ENCODE data around the gene CUL3. TPM values are rescaled to one million over a fixed set of nuclear protein-coding genes. Genes with fewer than 3 reads are reported as not detected.
A peak's percentile ranks its signal among the peaks of the same experiment; 100 is the strongest.

Gene CUL3
- total and polyA plus RNA-seq, 2 of the 8 experiments (the other 6 are each of a cell fraction or from before 2014, with no cell fraction given), result 28.5 to 113 TPM

- H2BK12ac ChIP-seq (ENCODE audit: low read depth, low read length), result no peak overlapping the region
- CTCF ChIA-PET (ENCODE audit: partially characterized antibody), result interaction anchor here (0.5 to 1.5 kb wide), 4 partner anchors 12 to 818 kb away, joined by 3 to 4 read pairs (median 3); no protein-coding TSS in a partner anchor
- 87% methylated on average over 1 of the region's 1 CpG; no CpG with 5 or more reads in 1 of the 2 experiments for WGBS, 2 experiments (ENCODE audit: extremely low coverage in 1 of 2, insufficient coverage in 1 of 2, insufficient read length in 1 of 2, insufficient replicate concordance in 2 of 2, low coverage in 1 of 2, low lambda C conversion rate in 2 of 2, missing lambda C conversion rate in 1 of 2)
Observed at GRCh38 chr2:224573724-224574123, 11.4 kb downstream of the CUL3 start.

More at GRCh38 chr2:224573724-224574123, 11.4 kb downstream of the CUL3 start:
- Histone ChIP-seq H4K20me1 (replicated peaks in 1 of 2; ENCODE audit: control insufficient read depth in 1 of 2, insufficient read depth in 2 of 2, low read length in 2 of 2) (peaks cover 19 to 30% of the 10 kb centered on the region in 2 experiments), H2BK20ac (ENCODE audit: low read length) (no peak overlapping the region), H2AK5ac (ENCODE audit: low read depth, low read length) (no peak overlapping the region), H3K23me2 (ENCODE audit: low read depth, low read length) (no peaks in the 10 kb centered on the region), H3K9me3 (ENCODE audit: insufficient read depth in 2 of 2, low read depth in 1 of 2, low read length in 1 of 2) (no peaks in the 10 kb centered on the region), H2AFZ (ENCODE audit: low read length) (no peak overlapping the region), H3K4ac (replicated peaks; ENCODE audit: insufficient read length, low read depth, low read length) (no peak overlapping the region), H3K4me3 (ENCODE audit: extremely low read depth in 1 of 4, insufficient read depth in 2 of 4, low read depth in 3 of 4, low read length in 4 of 4) (peak overlapping the region in 1 of 4 experiments; percentile 28; a peak in 1 of 8 replicates), H3K36me3 (ENCODE audit: control insufficient read depth in 2 of 4, insufficient read depth in 4 of 4, low read length in 3 of 4) (no peaks in the 10 kb centered on the region), H4K91ac (replicated peaks; ENCODE audit: insufficient read length, low read length) (no peak overlapping the region), H3K27me3 (replicated peaks in 1 of 4; ENCODE audit: control insufficient read depth in 3 of 4, extremely low read depth in 1 of 4, insufficient read depth in 3 of 4, low read length in 3 of 4) (no peaks in the 10 kb centered on the region), H2BK5ac (ENCODE audit: low read depth, low read length) (no peak overlapping the region), H3K18ac (ENCODE audit: extremely low read depth, low read length) (no peak overlapping the region), H3K56ac (replicated peaks; ENCODE audit: insufficient read length, low read depth, low read length) (no peak overlapping the region), H3K79me2 (ENCODE audit: control insufficient read depth in 1 of 2, insufficient read depth in 2 of 2, low read length in 2 of 2) (peaks cover 30 to 100% of the 10 kb centered on the region in 2 experiments), H2BK15ac (ENCODE audit: low read length) (no peak overlapping the region), H4K5ac (ENCODE audit: insufficient read length, low read depth, low read length) (no peak overlapping the region), H3K9ac (replicated peaks in 1 of 4; ENCODE audit: extremely low read depth in 1 of 4, low read depth in 3 of 4, low read length in 3 of 4) (no peak overlapping the region), H3K23ac (ENCODE audit: insufficient read length) (no peak overlapping the region), H4K8ac (ENCODE audit: extremely low read depth, insufficient read depth, low read length) (no peak overlapping the region), H2BK120ac (replicated peaks; ENCODE audit: low read depth, low read length) (no peak overlapping the region), H3K4me1 (replicated peaks in 1 of 4; ENCODE audit: control insufficient read depth in 3 of 4, insufficient read depth in 4 of 4, low read length in 3 of 4) (peaks cover 0 to 15% (median 4%) of the 10 kb centered on the region in 4 experiments; a peak in 4 of 7 replicates), H3K79me1 (ENCODE audit: low read depth, low read length) (peaks cover 3% of the 10 kb centered on the region; the same call in 1 of the 2 replicates), H3K27ac (ENCODE audit: low read depth, low read length) (no peak overlapping the region), H3K14ac (ENCODE audit: insufficient read length) (no peak overlapping the region), H3K4me2 (ENCODE audit: insufficient read depth in 1 of 2, low read depth in 2 of 2, low read length in 2 of 2) (no peak overlapping the region)
- FAIRE-seq (no peak), DNase-seq (ENCODE audit: low read depth in 1 of 2, low spot score in 2 of 2) (no peak)
- POLR2A ChIA-PET (ENCODE audit: partially characterized antibody), result no interaction called here

Data from H1 (cell line).